Bronchial epithelial cell (primary cell): ENCODE measurements around the gene UBFD1. TPM values are rescaled to one million over a fixed set of nuclear protein-coding genes. Genes with fewer than 3 reads are reported as not detected.
"Not testable (repeated sequence)": the region's sequence is repeated elsewhere in the genome, so short reads cannot be mapped to it uniquely, and the experiment has no call there.

ENCODE experiments used
- DNase-seq: peaks from one replicate; pipeline ENCODE4 v3.0.0-alpha.2; 2010; ENCODE audit warnings: low read depth
- FAIRE-seq: peaks from 2 replicates; lab custom pipeline; 2011; peaks lifted over from hg19 to GRCh38; lab: Jason Lieb, UNC
- H3K27me3 ChIP-seq: 2 replicates; pipeline ENCODE4 v1.5.1; 2011; ENCODE audit warnings: low read length; ENCODE audit not compliant: control insufficient read depth, insufficient read depth
- H3K36me3 ChIP-seq: 2 replicates; pipeline ENCODE4 v1.5.1; 2011; ENCODE audit warnings: low read length; ENCODE audit not compliant: control insufficient read depth, insufficient read depth
- H3K4me3 ChIP-seq: 2 replicates; pipeline ENCODE4 v1.5.1; 2011; ENCODE audit warnings: mild to moderate bottlenecking, low read depth, low read length, control low read depth
- total RNA-seq: library from RNA; depleted of rRNA; stranded (reverse); fragments of >200 nt; gene quantifications from 2 replicates; pipeline ENCODE4 v1.2.1, GENCODE V29; 2014
- TF ChIP-seq, protein P1 (sequence below): IDR thresholded peaks from 2 replicates; pipeline ENCODE4 v1.5.1; 2011; ENCODE audit warnings: mild to moderate bottlenecking, moderate library complexity, low read length, control low read depth, inconsistent platforms; ENCODE audit not compliant: insufficient read depth, severe bottlenecking

UBFD1 gene
- total RNA-seq, 1 donor from 2014 or later: 25.5 TPM

DNA sequence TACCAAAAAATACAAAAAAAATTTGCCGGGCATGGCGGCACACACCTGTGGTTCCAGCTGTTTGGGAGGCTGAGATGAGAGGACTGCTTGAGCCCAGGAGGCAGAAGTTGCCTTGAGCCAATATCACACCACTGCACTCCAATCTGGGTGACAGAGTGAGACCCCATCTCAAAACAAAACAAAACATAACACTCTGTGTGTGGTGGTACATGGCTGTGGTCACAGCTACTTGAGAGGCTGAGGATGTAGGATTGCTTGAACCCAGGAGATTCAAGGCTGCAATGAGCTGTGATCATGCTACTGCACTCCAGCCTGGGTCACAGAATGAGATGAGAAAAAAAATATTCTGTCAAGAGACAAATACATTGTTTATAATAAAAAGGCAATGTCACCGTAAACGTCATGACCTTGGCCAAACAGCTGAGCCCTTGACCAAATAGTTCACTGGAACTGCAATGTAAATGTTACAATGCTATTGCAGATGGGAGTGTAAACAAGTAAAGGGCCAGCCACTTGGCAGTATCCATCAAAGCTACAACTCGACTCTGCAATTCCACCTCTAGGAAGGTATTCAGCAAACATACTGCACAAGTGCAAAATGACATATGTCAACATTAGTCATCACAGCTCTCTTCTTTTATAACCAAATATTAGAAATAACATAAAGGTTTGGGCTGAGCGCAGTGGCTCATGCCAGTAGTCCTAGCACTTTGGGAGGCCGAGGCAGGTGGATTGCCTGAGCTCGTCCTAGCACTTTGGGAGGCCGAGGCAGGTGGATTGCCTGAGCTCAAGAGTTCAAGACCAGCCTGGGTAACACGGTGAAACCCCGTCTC, 17.3 kb upstream of the UBFD1 start:
- FAIRE-seq: no peak
- TF ChIP-seq, protein P1, sequence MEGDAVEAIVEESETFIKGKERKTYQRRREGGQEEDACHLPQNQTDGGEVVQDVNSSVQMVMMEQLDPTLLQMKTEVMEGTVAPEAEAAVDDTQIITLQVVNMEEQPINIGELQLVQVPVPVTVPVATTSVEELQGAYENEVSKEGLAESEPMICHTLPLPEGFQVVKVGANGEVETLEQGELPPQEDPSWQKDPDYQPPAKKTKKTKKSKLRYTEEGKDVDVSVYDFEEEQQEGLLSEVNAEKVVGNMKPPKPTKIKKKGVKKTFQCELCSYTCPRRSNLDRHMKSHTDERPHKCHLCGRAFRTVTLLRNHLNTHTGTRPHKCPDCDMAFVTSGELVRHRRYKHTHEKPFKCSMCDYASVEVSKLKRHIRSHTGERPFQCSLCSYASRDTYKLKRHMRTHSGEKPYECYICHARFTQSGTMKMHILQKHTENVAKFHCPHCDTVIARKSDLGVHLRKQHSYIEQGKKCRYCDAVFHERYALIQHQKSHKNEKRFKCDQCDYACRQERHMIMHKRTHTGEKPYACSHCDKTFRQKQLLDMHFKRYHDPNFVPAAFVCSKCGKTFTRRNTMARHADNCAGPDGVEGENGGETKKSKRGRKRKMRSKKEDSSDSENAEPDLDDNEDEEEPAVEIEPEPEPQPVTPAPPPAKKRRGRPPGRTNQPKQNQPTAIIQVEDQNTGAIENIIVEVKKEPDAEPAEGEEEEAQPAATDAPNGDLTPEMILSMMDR: no peak
- Histone ChIP-seq H3K36me3 (peaks cover 5% of the 10 kb centered on the region), H3K27me3 (no peaks in the 10 kb centered on the region), H3K4me3 (no peak overlapping the region)
- peak; percentile 71 for DNase-seq

DNA sequence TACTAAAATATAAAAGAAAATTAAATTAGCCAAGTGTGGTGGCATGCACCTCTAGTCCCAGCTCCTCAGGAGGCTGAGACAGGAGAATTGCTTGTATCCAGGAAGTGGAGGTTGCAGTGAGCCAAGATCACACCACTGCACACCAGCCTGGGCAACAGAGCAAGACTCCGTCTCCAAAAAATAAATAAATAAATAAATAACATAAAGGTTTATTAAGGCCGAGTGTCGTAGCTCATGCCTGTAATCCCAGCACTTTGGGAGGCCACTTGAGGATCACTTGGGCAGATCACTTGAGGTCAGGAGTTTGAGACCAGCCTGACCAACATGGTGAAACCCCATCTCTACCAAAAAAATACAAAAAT, 16.7 kb upstream of the UBFD1 start:
- not testable (repeated sequence) for H3K4me3 ChIP-seq, FAIRE-seq, DNase-seq, H3K27me3 ChIP-seq, H3K36me3 ChIP-seq

DNA sequence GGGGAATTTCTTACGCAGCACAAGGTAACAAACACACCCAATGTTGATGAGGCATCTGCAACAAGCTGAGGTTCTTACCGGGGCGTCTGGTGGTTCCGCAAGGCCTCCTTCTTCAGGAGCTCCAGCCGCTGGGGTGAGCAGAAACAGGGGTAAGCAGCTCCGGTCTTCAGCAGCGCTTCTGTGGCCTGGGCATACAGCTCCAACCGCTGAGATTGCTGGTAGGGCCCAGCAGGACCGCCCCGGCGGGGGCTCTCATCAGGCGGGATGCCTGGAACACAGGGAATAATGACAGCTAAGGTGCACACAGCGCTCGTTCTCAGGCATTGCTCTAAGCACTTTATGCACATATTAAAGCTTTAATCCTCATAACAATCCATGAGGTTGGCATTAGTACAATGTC, 13.1 kb upstream of the UBFD1 start:
- no peak for DNase-seq
- no peak overlapping the region for H3K4me3 ChIP-seq
- peaks cover 8% of the 10 kb centered on the region for H3K36me3 ChIP-seq
- no peak for FAIRE-seq
- no peaks in the 10 kb centered on the region for H3K27me3 ChIP-seq
- TF ChIP-seq, protein P1: no peak

DNA sequence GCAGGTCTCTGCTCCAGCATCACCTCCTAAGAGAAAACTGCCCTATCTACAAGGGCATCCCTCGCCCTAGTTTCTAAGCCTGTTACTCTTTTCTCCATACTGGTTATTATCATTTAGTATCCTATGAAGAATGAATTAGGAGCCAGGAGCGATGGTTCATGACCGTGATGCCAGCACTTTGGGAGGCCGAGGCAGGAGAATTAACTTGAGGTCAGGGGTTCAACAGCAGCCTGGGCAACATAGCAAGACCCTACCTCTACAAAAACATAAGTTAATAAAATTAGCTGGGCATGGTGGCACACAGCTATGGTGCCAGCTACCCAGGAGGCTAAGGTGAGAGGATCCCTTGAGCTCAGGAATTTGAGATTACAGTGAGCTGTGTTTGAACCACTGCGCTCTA, 7.6 kb upstream of the UBFD1 start:
- no peak for FAIRE-seq
- TF ChIP-seq, protein P1: no peak

DNA sequence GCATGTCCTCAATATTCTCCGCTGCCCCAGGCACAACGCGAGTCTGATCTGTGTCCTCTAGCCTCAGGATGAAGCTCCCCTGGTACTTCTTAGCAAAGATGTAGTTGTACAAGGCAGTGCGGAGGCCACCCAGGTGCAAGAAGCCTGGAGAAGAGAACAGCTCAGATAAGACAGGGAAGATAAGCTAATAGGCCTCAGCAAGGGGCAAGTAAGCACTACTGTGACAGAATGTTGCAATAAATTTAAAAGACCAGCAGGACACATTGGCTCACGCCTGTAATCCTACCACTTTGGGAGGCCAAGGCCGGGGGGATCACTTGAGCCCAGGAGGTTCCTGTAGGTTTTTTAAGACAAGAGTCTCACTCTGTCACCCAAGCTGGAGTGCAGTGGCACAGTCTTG, 5.4 kb upstream of the UBFD1 start:
- DNase-seq: no peak
- TF ChIP-seq, protein P1: no peak
- no peak overlapping the region for H3K4me3 ChIP-seq
- no peak for FAIRE-seq
- no peaks in the 10 kb centered on the region for H3K27me3 ChIP-seq
- H3K36me3 ChIP-seq: peaks cover 13% of the 10 kb centered on the region

More for the DNA sequence above, 7.6 kb upstream of the UBFD1 start:
- Histone ChIP-seq H3K36me3 (peaks cover 14% of the 10 kb centered on the region), H3K27me3 (no peaks in the 10 kb centered on the region), H3K4me3 (no peak overlapping the region)
- no peak for DNase-seq

DNA sequence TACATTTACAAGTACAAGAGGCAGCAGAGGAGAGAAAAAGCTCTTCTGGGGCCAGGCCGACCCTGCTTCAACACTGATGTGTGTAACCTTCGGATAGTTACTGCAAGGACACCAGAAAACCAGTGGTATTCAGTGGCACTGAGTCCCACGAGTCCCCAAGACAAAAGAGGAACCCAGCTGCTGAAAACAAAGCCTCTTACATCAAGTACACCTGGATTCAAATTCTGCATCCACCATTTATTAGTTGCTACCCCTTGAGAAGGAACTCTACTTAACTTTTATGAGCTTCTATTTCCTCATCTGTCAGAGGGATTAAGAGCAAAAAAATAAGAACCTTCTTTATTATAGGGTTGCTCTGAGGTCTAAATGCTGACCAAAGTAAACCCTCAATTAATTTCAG, 3.0 kb upstream of the UBFD1 start:
- FAIRE-seq (no peak), DNase-seq (no peak)
- Histone ChIP-seq H3K36me3 (peaks cover 11% of the 10 kb centered on the region), H3K4me3 (no peak overlapping the region), H3K27me3 (no peaks in the 10 kb centered on the region)
- TF ChIP-seq, protein P1: no peak
